HTERT RPE-1 (cell line): ENCODE data around the gene GABBR2.

Source experiments
- in situ Hi-C: fragments of 300-500 bp; cut with MboI; formaldehyde crosslinking; loops from 4 replicates; pipeline ENCODE4 v1.14.3; 2020; ENCODE audit warnings: low sequenced_read_pairs

Gene GABBR2

GRCh38 chr9:98724810-98725530 is 16.2 kb upstream of the GABBR2 start:
- in situ Hi-C loops: no loop called here

GRCh38 chr9:98721643-98722042 is 12.9 kb upstream of the GABBR2 start:
- in situ Hi-C loops: no loop called here

- in situ Hi-C loops: no loop called here
These were observed 11.7 kb upstream of the GABBR2 start for GRCh38 chr9:98720402-98720801.

- in situ Hi-C loops: no loop called here
These were observed 10.3 kb upstream of the GABBR2 start for GRCh38 chr9:98719055-98719454.

- in situ Hi-C loops: no loop called here
These were observed 6.1 kb upstream of the GABBR2 start for GRCh38 chr9:98714833-98715232.

GRCh38 chr9:98712987-98713386 is 4.3 kb upstream of the GABBR2 start:
- in situ Hi-C loops: no loop called here

GRCh38 chr9:98709968-98710965 is 1.5 kb upstream of the GABBR2 start:
- in situ Hi-C loops: no loop called here

- in situ Hi-C loops: no loop called here
These were observed 417 bp downstream of the GABBR2 start for GRCh38 chr9:98708103-98708932.

- in situ Hi-C loops: no loop called here
These were observed 1.3 kb downstream of the GABBR2 start for GRCh38 chr9:98707166-98708102.

- in situ Hi-C loops: no loop called here
These were observed 2.0 kb downstream of the GABBR2 start for GRCh38 chr9:98706651-98707165.

GRCh38 chr9:98702835-98703380 is 5.8 kb downstream of the GABBR2 start:
- in situ Hi-C loops: no loop called here

GRCh38 chr9:98702340-98702739 is 6.4 kb downstream of the GABBR2 start:
- in situ Hi-C loops: no loop called here

- in situ Hi-C loops: no loop called here
These were observed 7.2 kb downstream of the GABBR2 start for GRCh38 chr9:98701576-98701975.

- in situ Hi-C loops: no loop called here
These were observed 7.9 kb downstream of the GABBR2 start for GRCh38 chr9:98700801-98701200.

GRCh38 chr9:98698856-98699255 is 9.9 kb downstream of the GABBR2 start:
- in situ Hi-C loops: no loop called here

GRCh38 chr9:98694943-98695342 is 13.8 kb downstream of the GABBR2 start:
- in situ Hi-C loops: no loop called here

GRCh38 chr9:98692392-98692791 is 16.3 kb downstream of the GABBR2 start:
- in situ Hi-C loops: no loop called here

GRCh38 chr9:98691890-98692289 is 16.8 kb downstream of the GABBR2 start:
- in situ Hi-C loops: no loop called here

GRCh38 chr9:98690686-98691085 is 18.0 kb downstream of the GABBR2 start:
- in situ Hi-C loops: no loop called here
